SU-DHL-6 (cell line): ENCODE measurements around the gene GRIA1.

Experiments used
- CTCF ChIP-seq: fragments of 200-600 bp; sonication (generic); IDR thresholded peaks from one replicate; pipeline ENCODE4 v1.5.1; 2017; ENCODE audit warnings: antibody characterized with exemption, mild to moderate bottlenecking, low read length, moderate library complexity; ENCODE audit not compliant: insufficient read depth, poor library complexity, severe bottlenecking
- EZH2phosphoT487 ChIP-seq: fragments of 200-600 bp; sonication (generic), shearing (Covaris generic); conservative IDR thresholded peaks from 2 replicates; pipeline ENCODE4 v1.6.1; 2018; ENCODE audit warnings: mild to moderate bottlenecking, antibody characterized with exemption, low read length, moderate library complexity, mixed read lengths

- TF ChIP-seq CTCF (no peak), EZH2phosphoT487 (no peak)
Observed at GRCh38 chr5:153555420-153556114, 65.1 kb downstream of the GRIA1 start.
